ENCODE measurements around the gene ZNF592.

- TF ChIP-seq POLR2A (IDR thresholded peaks at IDR 0.05) (no peak), POLR2AphosphoS5 (IDR thresholded peaks at IDR 0.05) (no peak)
These were observed 91.9 kb downstream of the ZNF592 start for GRCh38 chr15:84840255-84840654.

All from upper lobe of left lung (tissue), 4 donors.